Muscle of arm (tissue), 12 donors: ENCODE results near the gene RAB6A. TPM values are rescaled to one million over a fixed set of nuclear protein-coding genes. Genes with fewer than 3 reads are reported as not detected.
A peak's percentile ranks its signal among the peaks of the same experiment; 100 is the strongest.

Source experiments
- DNase-seq: peaks from one replicate; pipeline ENCODE4 v3.0.0-alpha.2; 2013
- polyA plus RNA-seq, 12 donors: library from polyadenylated mRNA; unstranded; fragments of 120-200 nt; gene quantifications; one replicate each; pipeline ENCODE4 v1.2.1, GENCODE V29; 2013; ENCODE audit not compliant: insufficient read length in 12 of 12

RAB6A gene
- polyA plus RNA-seq, 12 donors = 88.7 to 142 (median 107) TPM; not detected in 1

DNA sequence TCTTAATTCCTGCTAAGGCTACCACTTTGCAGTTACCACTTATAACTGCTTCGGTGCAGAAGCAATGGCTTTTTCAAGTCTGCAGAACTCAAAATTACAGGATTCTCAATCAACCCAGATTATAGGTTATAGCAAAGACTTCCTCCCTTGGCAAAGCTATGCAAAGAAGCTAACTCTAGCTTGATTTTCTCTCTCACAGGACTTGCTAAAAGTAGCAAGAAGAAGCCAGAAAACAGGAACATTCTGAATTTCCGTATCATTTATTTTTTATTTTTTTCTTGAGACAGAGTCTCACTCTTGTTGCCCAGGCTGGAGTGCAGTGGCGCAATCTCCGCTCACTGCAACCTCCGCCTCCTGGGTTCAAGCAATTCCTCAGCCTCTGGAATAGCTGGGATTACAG is 125.2 kb downstream of the RAB6A start:
- no peak for DNase-seq

DNA sequence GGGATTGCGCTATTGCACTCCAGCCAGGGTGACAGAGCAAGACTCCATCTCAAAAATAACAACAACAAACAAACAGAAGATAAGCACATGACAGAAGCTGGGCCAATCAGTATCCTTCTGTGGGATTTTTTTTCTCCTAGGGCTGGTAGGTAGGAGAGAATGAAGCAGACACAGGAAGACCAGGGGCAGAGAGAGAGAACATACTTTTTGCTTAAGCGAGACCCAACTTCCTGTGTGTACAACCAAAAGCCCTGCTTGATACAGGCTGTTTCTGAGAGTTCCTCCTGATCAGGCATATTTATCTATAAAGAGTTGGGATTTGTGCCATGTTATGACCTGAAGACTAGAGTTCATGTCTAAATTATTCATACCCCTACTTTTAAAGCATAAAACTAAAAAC is 126.9 kb downstream of the RAB6A start:
- DNase-seq = no peak

DNA sequence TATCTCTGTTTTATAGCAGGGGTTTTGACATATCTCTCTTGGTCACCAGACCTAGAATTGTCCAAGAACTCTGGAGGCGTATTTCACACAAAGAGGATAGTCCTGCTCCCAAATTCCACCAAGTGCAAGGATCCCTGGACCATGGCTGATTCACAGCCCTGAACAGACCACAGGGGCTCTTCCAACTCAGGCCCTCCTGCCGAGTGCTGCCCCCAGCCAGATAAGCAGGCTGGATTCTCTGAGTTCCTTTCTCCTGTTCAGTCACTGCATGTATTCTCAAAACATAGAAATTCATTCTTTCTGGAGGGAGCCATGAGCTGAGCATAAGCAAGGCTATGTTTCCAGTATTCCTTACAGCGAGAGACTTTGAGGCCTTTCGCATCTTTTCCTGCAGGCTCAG is 127.9 kb downstream of the RAB6A start:
- no peak for DNase-seq

DNA sequence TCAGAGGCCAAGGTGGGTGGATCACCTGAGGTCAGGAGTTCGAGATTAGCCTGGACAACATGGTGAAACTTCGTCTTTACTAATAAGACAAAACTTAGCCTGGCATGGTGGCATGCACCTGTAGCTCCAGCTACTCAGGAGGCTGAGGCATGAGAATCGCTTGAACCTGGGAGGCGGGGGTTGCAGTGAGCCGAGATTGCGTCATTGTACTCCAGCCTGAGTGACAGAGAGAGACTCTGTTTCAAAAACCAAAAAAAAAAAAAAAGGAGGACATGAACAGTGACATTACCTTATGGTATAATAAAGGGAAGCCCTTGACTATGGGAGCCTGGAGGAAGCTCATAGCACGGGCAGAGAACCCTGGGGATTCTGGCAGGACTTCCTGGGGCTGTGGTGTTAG is 131.0 kb downstream of the RAB6A start:
- DNase-seq = no peak

DNA sequence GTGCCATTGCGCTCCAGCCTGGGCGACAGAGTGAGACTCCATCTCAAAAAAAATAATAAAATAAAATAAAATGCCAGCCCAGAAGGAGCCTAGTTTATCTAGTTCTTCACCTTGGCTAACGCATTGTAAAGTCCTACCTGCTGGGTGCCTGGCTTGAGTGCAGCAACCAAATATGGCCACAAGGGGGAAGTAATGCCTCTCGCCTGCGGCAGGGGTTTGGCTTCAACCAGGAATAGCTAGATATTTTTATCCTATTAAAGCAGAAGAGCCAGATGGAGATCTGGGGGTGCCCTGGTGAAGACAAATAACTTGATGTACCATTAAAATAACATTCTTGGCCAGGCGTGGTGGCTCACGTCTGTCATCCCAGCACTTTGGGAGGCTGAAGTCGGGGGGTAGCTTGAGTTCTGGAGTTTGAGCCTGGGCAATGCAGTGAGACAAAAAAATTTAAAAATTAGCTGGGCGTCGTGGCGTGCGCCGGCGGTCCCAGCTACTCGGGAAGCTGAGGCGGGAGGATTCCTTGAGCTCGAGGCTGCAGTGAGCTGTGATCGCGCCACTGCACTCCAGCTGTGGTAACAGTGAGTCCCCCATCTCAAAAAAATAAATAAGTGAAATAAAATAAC is 135.1 kb downstream of the RAB6A start:
- peak; percentile 75 for DNase-seq

Other genes starting within 250 kb of the RAB6A start
- gene FAM168A, start 163.0 kb downstream of the RAB6A start, polyA plus RNA-seq = 10 to 100 TPM in 11 of 12 donors, not detected in 1; 22.1 to 43.8 (median 27.8) TPM
- gene PLEKHB1, start 114.5 kb downstream of the RAB6A start, polyA plus RNA-seq = 1 to 10 TPM in 8 of 12 donors, under 1 TPM in 2, not detected in 2; 0.75 to 2.8 (median 1.5) TPM
- gene MRPL48, start 26.8 kb upstream of the RAB6A start, polyA plus RNA-seq = 10 to 100 TPM in 10 of 12 donors, not detected in 2; 30.2 to 51.7 (median 42.3) TPM
- gene COA4, start 115.8 kb upstream of the RAB6A start, polyA plus RNA-seq = 10 to 100 TPM in 11 of 12 donors, not detected in 1; 60.7 to 92.3 (median 74.4) TPM
- 10 to 100 TPM in 11 of 12 donors, not detected in 1; 28.1 to 66.7 (median 37.4) TPM for gene PAAF1, start 115.9 kb upstream of the RAB6A start, polyA plus RNA-seq
- gene DNAJB13, start 190.0 kb upstream of the RAB6A start, polyA plus RNA-seq = under 1 TPM in 8 of 12 donors, not detected in 4; 0.23 to 0.77 (median 0.42) TPM
- gene UCP2, start 221.8 kb upstream of the RAB6A start, polyA plus RNA-seq = 100 to 1,000 TPM in 10 of 12 donors, 10 to 100 TPM in 1, not detected in 1; 86.3 to 208 (median 149) TPM
- gene UCP3, start 248.0 kb upstream of the RAB6A start, polyA plus RNA-seq = 1 to 10 TPM in 11 of 12 donors, not detected in 1; 1.5 to 9.3 (median 3.1) TPM